ENCODE measurements around the gene PTPRK. TPM values are rescaled to one million over a fixed set of nuclear protein-coding genes. Genes with fewer than 3 reads are reported as not detected.

Gene PTPRK
- total and polyA plus RNA-seq, 2 of the 13 experiments (the other 11 are each of a cell fraction or from before 2014, with no cell fraction given), result 43.6 to 98.3 TPM

GRCh38 chr6:127949251-127949650 is 571.1 kb downstream of the PTPRK start:
- ChIA-PET CTCF (ENCODE audit: low intra/inter-chr PET ratio, low total read pairs) (no interaction called here), POLR2A (no interaction called here)
- no peak for ATAC-seq
- Histone ChIP-seq H3K79me2 (ENCODE audit: insufficient read depth, low read length) (no peaks in the 10 kb centered on the region), H3K27ac (ENCODE audit: extremely low read length, insufficient read depth, low read length) (no peak overlapping the region), H3K36me3 (replicated peaks in 1 of 2; ENCODE audit: control insufficient read depth in 1 of 2, insufficient read depth in 2 of 2, low read length in 2 of 2) (no peaks in the 10 kb centered on the region), H3K27me3 (ENCODE audit: control insufficient read depth in 1 of 2, insufficient read depth in 2 of 2, low read length in 2 of 2) (no peaks in the 10 kb centered on the region), H3K4me1 (ENCODE audit: insufficient read depth, low read length) (no peaks in the 10 kb centered on the region), H3K9me3 (ENCODE audit: low read length) (no peaks in the 10 kb centered on the region), H3K4me3 (replicated peaks in 1 of 3; ENCODE audit: insufficient read depth in 1 of 3, low read depth in 2 of 3, low read length in 3 of 3) (no peak overlapping the region), H2AFZ (ENCODE audit: low read length) (no peak overlapping the region), H4K20me1 (ENCODE audit: insufficient read depth, low read length) (no peaks in the 10 kb centered on the region), H3K4me2 (ENCODE audit: low read depth, low read length) (no peak overlapping the region), H3K9ac (ENCODE audit: insufficient read depth, low read depth, low read length) (no peak overlapping the region)
- DNase-seq (ENCODE audit: low spot score), result no peak
- 15% methylated on average over 3 of the region's 3 CpGs for WGBS (ENCODE audit: low lambda C conversion rate)
- intact Hi-C loops (cut with micrococcal nuclease; ENCODE audit: unreplicated experiment), result no loop called here
- FAIRE-seq, result no peak
- TF ChIP-seq ZBTB14 (CRISPR knock-in tag; IDR thresholded peaks at IDR 0.05) (no peak), ZNF3 (CRISPR knock-in tag; IDR thresholded peaks at IDR 0.05) (no peak), ZBTB25 (CRISPR knock-in tag; IDR thresholded peaks at IDR 0.05) (no peak), RFX3 (CRISPR knock-in tag; IDR thresholded peaks at IDR 0.05) (no peak), E2F2 (CRISPR knock-in tag; IDR thresholded peaks at IDR 0.05; ENCODE audit: borderline replicate concordance) (no peak), ZNF547 (CRISPR knock-in tag; IDR thresholded peaks at IDR 0.05) (no peak), ZNF180 (CRISPR knock-in tag; IDR thresholded peaks at IDR 0.05; ENCODE audit: borderline replicate concordance, low read depth) (no peak)
- in situ Hi-C loops (cut with HindIII; ENCODE audit: extremely low pct_ligation_motif_present, low pct_unique_long_range_greater_than_20kb), result no loop called here
- BruUV-seq (replicated peaks), result no TSS peak

Measured in HepG2 (cell line).